ENCODE measurements around the gene ZNF782.
A peak's percentile ranks its signal among the peaks of the same experiment; 100 is the strongest.
"Not testable (repeated sequence)": the region's sequence is repeated elsewhere in the genome, so short reads cannot be mapped to it uniquely, and the experiment has no call there.

The ZNF782 gene

DNA sequence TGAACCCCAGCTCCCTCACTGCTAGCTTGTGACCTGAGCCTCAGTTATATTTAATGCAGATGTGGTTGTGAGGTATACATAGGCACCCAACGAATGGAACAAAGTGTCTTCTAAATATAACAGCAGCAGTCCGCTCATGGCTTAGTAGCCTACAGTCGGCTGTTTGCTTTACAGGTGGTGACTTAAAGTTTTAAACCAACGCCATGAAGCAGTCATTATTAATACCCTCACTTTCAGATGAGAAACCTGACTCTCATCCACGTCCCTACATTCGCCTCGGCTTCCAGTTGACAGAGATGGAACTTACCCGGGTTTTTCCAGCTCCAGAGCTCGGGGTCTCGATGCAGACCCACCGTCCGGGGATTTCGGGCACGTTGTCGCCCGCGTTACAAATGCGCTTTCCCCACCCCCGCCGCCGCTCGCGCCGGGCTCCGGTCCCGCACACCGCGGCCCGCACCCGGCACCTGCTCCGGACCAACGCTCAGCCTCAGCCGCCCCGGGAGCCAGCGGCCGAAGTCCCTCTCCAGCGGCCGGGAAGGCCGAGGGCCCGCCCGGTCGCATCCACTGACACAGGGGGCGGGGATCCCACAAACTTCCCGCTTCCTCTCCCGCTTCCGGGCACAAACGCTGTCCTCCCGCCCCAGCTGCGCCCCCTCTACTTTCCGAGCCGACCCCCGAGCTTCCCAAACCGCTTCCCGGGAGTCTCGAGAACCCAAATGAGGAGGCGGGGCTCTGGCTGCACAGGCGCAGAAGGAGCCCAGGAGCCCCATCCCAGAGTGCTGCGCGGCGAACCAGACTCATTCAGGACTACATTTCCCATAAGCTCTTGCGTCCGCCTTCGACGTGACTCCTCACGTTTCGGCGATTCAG lies at the start of gene ZNF782:
ZNF782 (minus strand) TSS at position 734 of the 870 bp plus-strand sequence. CDS start 2,553 bp downstream, outside the sequence.
- DNase-seq, result peak; percentile 95

- not testable (repeated sequence) for DNase-seq
These were observed 45.7 kb upstream of the ZNF782 start for GRCh38 chr9:96900010-96900409.

GRCh38 chr9:96892131-96892530 lies 37.8 kb upstream of the ZNF782 start:
- no peak for DNase-seq

DNA sequence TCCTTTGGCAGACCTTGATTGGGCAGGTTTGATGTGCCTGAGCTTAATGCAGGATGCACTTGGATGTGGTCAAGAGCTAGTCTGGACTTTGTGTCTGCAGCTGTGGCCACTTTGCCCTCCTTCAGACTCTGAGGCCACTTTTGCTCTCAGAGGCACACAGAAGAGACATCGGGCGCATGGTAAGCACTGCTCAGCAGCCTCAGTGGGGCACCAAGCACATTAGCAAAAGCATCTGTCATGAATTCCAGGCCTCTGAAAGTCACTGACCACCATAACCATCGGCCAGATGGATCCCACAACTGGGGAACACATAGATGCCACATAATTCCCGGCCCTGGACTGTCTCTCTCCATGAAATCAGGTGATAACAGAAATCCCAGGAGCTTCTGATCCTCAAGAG lies 34.3 kb upstream of the ZNF782 start:
- DNase-seq, result no peak

DNA sequence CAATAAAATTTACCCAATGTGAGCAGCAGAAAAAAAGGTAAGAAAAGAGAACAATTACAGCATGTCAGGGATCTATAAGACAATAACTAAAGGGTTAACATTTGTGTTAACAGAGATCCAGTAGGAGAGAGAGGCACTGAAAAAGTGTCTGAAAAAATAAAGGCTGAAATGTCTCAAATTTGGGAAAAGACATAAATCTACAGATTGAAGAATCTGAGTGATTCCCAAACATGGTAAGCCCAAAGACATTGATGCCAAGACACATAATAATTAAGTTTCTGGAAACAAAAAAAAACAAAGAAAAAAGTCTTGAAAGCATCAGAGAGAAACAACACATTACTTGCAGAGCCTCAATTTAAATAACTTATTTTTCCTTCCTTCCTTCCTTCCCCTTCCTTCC lies 31.1 kb upstream of the ZNF782 start:
- no peak for DNase-seq

- no peak for DNase-seq
These were observed 30.1 kb upstream of the ZNF782 start for GRCh38 chr9:96884443-96884842.

- DNase-seq, result no peak
These were observed 29.6 kb upstream of the ZNF782 start for GRCh38 chr9:96883922-96884321.

DNA sequence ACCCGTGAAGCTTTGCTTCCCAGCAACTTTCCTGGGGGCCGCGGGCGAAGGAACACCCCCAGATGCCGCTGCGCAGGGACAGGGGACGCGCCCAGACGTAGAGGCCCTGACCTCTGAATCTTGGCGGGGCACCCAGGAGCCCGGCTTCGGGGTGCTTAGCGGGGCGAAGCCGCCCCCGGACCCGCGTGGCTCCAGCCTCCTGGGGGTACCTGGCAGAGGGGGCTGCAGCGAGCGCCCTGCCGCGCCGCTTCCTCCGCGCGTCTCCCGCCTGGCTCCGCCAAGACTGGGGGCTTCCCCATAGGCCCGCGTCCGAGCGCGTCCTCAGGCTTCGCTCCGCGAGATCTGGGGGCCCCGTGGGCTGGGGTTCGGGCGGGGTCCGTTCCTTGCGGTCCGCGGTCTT lies 23.0 kb upstream of the ZNF782 start:
- no peak for DNase-seq

GRCh38 chr9:96875461-96876142 lies 21.3 kb upstream of the ZNF782 start:
- peak; percentile 87 for DNase-seq

GRCh38 chr9:96874947-96875460 lies 20.7 kb upstream of the ZNF782 start:
- DNase-seq, result no peak

GRCh38 chr9:96874201-96874785 lies 20.0 kb upstream of the ZNF782 start:
- no peak for DNase-seq

GRCh38 chr9:96871176-96871575 lies 16.9 kb upstream of the ZNF782 start:
- DNase-seq, result no peak

DNA sequence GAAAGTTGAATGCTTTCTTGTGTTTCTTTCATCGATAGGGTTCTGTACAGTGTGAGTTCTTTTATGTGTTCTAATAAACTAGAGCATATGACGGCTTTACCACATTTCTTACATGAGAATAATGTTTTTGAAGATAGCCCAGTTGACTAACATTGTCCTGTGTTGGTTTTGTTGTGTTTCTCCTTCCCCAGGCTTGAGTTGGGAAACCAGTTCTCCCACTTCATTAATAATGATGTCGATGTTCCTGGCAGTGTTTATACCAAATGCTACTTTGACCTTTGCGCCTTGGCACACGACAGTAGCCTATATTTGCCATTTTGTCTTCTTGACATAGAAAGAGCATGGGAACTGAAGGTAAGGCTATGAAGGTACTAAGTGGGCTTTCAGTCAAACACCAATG lies 14.4 kb upstream of the ZNF782 start:
- no peak for DNase-seq

- no peak for DNase-seq
These were observed 12.9 kb upstream of the ZNF782 start for GRCh38 chr9:96867079-96867804.

GRCh38 chr9:96865240-96865639 lies 10.9 kb upstream of the ZNF782 start:
- not testable (repeated sequence) for DNase-seq

GRCh38 chr9:96859461-96860198 lies 5.3 kb upstream of the ZNF782 start:
- DNase-seq, result no peak

DNA sequence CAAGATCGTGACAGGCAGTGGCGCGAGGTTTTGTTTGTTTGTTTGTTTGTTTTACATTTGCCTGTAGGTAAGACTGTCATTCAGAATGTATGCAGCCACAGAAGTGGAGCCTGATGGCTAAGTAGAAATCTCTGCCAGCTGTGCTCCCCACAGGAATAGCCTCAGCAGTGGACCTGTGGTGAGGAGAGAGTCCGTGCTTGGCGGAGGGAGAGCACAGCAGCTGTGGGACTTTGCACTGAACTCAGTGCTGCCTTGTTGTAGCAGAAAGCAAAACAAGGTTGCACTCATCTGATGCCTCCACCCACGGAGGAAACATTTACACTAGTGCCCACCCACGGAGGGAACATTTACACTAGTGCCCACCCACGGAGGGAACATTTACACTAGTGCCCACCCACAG lies 4.4 kb upstream of the ZNF782 start:
- no peak for DNase-seq

DNA sequence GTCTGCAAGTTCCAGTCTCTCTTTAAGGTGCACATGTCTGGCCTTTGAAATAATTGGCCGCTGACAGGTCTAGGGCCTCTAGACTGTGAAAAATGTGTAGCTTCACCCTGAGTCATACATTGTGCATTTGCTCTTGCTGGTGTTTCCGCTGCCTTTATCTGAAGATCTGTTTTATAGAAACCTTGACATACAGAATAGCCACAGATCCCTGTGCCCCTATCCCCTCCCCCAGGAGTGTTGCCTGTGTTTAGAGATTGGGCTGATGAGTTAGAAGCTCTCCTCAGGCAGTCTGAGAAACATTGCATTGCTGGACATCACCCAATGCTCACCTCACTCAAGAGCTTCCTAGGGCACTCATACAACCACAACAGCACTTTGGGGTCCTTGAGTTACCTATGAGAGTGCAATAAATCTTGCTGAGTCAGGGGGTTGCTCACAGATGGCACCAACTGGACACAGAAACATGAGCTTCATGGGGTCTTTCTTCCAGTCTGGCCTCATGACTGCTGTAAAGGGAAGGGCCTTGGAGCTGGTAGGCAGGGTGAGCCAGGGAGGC lies 3.8 kb upstream of the ZNF782 start:
- no peak for DNase-seq

DNA sequence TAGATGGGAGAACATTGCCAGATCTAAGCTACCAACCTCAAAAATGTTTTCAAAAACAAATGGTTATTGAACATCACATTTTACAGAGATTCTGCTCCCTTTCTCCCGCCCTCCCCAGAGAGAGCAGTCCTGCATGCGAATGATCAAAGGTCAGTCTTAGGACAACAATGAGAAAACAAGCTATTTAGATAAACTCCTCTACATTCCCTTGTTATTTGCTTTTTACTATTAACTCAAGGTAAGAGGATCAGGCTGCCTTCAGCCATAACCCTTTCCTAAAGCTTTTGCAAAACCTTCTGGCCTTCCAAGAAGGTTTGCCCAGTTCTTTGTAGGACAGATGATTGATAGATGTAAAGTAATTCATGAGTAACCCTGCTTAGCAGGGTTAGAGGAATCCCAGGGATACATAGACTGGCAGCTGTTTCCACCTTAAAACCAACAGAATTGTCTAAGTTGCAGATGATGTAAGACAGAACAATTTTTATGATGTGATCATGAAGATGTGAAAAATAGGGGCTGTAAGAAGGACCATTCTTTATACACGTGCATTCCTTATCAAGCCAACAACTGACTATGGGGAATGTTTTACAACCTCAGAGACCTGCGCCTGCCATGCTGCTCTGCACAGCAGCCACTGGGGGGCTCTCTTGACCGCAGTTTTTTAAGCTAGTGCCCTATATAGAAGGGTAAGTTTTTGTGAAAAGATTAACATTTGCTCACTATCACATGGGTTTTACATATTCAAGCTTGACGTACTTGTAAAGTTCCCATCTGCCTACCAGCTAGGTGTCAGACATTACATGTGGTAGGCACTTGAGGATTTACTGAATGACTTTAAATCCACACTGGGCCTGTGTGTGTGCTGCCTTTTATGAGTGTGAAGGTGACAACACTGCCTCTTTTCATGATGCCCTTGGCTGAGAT lies 2.3 kb upstream of the ZNF782 start:
- DNase-seq, result peak; percentile 78

DNA sequence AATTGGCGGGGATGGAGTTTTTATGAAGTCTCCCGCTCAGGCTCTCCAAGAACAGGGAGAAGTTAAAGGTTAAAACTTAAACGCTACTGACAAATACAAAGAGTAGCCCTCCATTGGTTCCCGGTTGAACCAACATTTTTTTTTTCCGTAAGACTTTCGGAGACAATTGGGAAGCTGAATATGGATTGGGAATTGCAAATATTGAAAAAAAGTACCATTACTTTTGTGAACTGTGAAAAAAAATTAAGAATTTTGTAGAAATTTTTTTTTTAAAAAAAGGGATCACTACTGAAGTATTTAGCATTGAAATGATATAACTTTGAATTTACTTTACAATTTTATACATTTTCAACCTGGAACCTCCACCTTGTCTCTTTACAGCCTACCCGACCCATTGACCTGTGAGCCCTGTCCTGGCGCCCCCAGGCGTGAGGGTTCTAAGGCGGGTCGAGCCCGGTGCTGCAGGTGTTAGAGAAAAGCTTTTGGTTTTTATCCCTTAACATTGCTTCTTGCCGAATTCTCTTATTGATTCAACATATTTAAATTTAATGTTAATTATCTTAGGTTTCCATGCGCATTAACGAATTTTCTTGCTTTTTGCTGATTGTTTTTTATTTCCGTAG lies 448 bp upstream of the ZNF782 start:
- DNase-seq, result no peak
